Measurements from ENCODE around the gene ORMDL2.
A peak's percentile ranks its signal among the peaks of the same experiment; 100 is the strongest.
"Not testable (repeated sequence)": the region's sequence is repeated elsewhere in the genome, so short reads cannot be mapped to it uniquely, and the experiment has no call there.

ORMDL2 gene

DNA sequence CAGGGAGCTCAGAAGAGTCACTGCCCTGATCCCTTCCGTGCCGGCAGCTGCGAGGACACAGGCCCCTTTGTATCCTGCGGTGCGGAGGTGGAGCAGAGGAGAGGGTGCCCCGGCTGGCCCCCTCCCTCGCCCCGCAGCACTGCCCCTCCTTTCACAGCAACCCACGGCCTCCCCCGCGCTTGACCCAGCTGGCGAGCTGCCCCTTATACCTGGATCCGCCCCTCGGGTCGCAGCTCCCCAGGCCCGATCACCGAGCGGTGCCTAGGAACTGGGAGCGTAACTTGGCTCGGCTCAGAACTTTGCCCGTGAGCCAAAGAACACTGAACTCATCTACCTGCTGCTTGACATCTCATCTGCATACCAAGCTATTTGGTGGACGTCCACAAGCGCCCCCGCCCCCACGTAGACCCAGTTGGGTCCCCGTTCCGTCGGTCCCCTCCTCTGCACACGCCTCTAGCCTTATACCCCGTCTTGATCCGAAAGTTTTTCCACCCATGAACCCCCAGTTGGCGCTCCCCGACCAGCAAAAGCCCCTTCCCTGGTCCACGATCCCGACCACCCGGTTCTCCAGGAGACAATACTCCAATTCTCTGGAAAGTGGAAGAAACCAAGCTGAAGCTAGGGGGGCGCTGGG is 12.2 kb downstream of the ORMDL2 start:
- DNase-seq = peak; percentile 37

DNA sequence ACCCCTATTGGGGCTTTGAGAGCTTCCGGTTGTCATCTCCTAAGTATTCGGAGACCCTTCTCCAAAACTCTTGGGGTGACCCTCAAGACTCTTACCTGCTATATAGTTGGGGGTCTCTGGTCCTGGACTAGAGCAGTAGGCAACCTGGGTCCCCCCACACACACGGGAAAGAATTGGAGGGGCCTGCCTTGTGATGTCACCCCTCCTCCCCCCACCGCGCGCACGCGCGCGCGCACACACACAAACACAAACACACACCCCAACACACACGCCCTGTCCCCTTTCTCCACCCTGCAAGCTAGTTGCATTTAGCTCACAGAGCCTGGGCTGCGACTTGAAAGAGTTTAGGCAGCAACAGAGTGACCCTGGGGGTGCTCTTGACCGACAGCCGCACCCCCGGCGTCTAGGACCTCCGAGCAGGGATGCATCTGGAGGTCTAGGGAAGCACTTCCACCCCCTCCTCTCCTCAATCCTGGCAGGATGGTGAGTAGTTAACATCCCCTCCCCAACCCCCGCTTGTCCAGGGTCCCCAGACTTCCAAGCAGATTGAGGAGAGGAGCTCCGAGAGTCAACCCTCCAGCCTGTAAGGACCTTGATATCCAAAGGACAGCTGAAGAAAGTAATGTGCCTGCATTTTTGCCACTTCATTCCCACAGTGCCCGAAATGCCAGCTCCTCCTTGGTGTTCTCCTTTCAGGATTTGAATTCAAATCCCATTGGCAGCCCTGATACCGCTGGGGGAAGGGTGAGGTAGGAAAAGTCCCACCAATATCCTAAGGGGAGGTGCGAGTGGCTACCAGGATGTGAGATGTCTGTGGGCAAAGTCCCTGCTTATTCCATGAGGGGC is 13.0 kb downstream of the ORMDL2 start:
- peak; percentile 66 for DNase-seq

GRCh38 chr12:55831447-55831815 is 13.6 kb downstream of the ORMDL2 start:
- no peak for DNase-seq

DNA sequence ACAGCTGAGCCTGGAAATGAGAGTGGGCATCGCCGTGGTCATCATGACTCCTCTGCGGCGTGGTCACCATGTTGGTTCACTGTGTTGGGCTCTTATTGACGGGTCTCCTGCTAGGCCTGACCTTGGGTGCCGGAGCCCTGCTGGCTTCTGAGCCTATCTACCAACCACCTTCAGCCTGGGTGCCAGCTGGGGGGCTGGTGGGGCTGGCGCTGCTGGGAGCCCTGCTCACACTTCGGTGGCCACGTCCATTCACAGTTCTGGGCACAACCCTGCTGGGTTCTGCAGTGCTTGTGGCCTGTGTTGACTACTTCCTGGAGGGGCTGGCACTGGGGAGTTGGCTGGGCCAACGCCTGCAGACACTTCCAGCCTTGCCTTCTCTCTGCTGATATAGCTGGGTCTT is 15.2 kb downstream of the ORMDL2 start:
- no peak for DNase-seq

DNA sequence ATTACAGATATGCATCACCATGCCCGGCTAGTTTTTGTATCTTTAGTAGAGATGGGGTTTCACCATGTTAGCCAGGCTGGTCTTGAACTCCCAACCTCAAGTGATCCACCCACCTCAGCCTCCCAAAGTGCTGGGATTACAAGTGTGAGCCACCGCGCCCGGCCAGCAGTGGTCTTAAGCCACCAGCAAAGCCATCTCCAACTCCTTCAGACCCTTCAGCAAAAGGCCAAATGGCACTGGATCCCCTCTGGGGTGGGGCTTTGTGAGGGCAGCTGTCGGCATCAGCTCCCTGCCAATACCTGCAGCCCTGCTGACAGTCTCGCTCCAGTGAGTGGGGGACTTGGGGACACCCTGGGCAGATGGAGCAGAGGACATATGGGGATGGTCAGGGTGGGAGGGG is 16.6 kb downstream of the ORMDL2 start:
- not testable (repeated sequence) for DNase-seq

DNA sequence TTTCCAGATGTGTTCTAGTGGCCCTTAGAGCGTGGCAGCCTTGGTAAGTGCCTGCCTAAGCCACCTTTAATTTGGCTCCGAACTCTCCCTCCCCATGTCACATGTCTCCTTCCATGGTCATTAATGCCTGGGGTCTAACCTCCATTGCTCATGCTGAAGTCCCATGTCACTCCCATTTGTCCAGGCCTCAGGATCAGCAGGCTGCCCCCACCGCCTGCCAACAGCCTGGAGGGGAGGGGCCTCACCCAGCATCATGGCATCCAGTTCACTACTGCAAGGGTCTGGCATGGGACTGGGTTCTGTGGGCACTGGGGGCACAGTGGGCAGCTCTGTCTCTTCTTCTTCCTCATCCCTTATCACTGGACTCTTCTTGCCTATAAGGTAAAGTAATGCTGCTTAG is 20.5 kb downstream of the ORMDL2 start:
- DNase-seq = no peak

DNA sequence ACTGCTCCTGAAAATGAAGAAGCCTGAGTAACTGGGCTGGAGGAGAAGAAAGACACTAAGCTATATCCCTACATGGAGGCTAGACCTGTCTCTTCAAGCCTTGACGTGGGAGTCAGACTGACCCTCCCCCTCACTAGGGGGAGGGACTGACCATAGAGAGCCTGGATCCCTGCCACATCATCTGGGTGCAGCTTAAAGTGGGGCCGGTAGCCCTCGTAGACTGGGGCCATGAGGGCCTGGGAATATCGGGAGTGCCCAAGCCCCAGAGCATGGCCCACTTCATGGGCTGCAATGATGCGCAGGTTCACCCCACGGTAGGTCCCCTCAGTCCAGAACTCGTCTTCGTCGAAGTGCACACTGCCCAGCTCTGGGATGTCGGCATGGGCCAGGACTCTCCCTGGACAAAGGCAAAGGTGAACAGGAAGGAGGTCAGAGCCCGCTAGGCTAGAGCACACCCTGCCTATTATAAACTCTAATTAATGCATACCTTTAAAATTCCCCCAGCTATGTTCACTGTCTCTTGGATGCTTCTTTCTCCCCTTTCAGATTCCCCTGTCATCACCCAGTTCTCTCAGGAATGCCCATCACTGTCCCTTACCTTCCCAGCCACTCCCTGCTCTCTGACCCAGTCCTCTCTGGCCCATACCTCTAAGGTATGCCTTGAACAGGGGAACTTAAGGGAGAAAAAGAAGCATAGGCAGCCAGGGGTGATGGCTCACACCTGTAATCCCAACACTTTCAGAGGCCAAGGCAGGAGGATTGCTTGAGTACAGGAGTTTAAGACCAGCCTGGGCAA is 21.7 kb downstream of the ORMDL2 start:
- no peak for DNase-seq

- DNase-seq = no peak
Observed at GRCh38 chr12:55840581-55841351, 22.9 kb downstream of the ORMDL2 start.

GRCh38 chr12:55842681-55843429 is 25.0 kb downstream of the ORMDL2 start, which contains the start of gene MMP19:
MMP19 (minus strand) TSS chr12:55842936; CDS start chr12:55842830, 106 bp downstream.
- DNase-seq = no peak

- no peak for DNase-seq
Observed at GRCh38 chr12:55843431-55843830, 25.6 kb downstream of the ORMDL2 start.

- DNase-seq = no peak
Observed at GRCh38 chr12:55844961-55845360, 27.1 kb downstream of the ORMDL2 start.

DNA sequence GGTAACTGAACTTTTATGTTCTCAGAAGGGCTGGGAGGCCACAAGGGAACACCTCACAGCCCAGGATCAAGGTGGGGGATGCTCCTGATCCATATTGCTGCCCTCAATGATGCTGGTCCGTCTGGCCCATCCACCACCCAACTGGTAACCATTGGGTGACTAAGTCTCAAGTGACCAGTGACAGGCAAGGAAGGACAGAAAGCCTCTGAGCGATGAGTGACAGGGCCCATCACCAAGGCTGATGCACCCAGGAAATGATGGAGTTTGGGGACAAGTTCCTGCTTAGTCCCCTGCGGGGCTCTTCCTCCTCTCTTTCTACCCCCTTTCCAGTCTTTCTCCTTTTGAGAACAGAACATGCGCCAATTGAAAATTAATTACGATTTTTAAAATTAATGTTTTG is 27.5 kb downstream of the ORMDL2 start:
- DNase-seq = no peak

DNA sequence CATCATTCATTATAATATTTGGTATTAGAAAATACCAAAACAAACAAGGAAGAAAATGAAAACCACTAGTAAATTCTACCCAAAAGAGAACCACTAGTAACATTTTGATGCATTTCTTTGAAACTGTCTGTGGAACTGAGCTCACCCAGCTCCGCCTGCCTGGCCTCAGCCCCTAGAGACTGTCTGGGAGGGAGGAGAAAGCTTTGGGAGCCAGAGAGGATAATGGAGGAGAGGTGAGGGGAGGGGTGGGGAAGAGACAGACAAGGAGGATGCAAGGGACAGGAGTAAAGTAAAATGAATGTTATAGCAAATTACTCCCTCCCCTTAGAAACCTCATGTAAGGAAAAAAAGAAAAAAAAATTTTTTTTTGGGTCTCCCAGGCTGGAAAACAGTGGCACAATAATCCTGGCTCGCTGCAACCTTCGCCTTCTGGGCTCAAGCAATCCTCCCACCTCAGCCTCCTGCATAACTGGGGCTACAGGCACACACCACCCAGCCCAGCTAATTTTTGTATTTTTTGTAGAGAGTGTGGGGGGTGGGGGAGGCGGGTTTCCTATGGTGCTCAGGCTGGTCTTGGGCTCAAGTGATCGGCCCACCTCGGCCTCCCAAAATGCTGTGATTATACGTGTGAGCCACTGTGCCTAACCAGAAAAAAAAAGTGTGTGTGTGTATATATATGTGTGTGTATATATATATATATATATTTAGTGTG is 28.1 kb downstream of the ORMDL2 start:
- no peak for DNase-seq

- peak; percentile 58 for DNase-seq
Observed at GRCh38 chr12:55847033-55847432, 29.2 kb downstream of the ORMDL2 start.

GRCh38 chr12:55847603-55848291 is 29.9 kb downstream of the ORMDL2 start:
- peak; percentile 80 for DNase-seq

GRCh38 chr12:55849616-55850343 is 31.9 kb downstream of the ORMDL2 start:
- no peak for DNase-seq

- no peak for DNase-seq
Observed at GRCh38 chr12:55850401-55850800, 32.6 kb downstream of the ORMDL2 start.

- DNase-seq = no peak
Observed at GRCh38 chr12:55850893-55851292, 33.1 kb downstream of the ORMDL2 start.

- DNase-seq = no peak
Observed at GRCh38 chr12:55852740-55853139, 34.9 kb downstream of the ORMDL2 start.

- no peak for DNase-seq
Observed at GRCh38 chr12:55861396-55861795, 43.6 kb downstream of the ORMDL2 start.

Measured in CD4-positive, alpha-beta T cell treated with Interleukin-15 for 1 hour (primary cell).